Ammon's horn (tissue), 1 donor: ENCODE data around the gene GLIPR2.
"Not testable (repeated sequence)": the region's sequence is repeated elsewhere in the genome, so short reads cannot be mapped to it uniquely, and the experiment has no call there.

Experiments used
- DNase-seq: peaks from one replicate; pipeline ENCODE4 v3.0.0-alpha.2; 2016; ENCODE audit warnings: low spot score

Gene GLIPR2

DNA sequence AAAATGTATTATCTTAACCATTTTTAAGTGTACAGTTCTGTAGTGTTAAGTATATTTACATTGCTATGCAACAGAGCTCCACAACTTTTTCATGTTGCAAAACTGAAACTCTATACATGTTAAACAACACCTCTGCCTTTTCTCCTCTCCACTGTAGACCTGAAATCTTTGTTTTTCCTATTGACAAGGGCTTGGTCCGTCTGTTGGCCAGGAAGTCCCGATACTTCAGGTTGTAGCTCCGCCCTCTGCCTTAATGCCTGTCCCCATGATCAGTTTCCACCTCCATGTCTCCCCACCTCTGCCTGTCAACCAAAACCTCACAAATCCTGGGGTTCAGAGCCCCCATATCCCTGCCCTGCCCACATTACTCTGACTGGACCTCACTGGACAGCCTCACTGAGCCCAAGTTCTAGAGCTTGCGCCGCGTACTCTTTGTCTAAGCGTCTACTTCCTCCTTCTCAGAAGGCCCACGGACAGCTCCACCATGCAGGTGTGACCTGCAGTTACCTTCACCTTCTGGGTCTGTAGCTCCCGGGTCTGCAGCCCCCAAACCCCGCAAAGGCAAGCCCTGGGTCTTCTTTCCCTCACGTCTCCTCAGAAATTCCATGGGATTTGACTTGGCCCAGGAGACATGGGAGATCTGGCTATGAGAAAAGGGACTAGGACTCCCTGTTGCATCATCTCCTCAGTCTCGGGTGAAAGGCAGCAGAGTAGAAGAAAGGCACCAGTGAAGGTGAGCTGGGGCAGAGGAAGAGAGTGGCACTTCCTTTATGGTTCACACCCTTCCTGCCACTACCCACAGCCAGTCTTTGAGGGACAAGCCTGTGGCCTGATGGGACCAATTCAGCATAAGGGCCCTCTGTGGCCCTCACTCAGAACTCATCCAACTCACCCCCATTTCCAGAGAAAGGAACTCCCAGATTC is 8.0 kb downstream of the GLIPR2 start:
- DNase-seq: no peak

DNA sequence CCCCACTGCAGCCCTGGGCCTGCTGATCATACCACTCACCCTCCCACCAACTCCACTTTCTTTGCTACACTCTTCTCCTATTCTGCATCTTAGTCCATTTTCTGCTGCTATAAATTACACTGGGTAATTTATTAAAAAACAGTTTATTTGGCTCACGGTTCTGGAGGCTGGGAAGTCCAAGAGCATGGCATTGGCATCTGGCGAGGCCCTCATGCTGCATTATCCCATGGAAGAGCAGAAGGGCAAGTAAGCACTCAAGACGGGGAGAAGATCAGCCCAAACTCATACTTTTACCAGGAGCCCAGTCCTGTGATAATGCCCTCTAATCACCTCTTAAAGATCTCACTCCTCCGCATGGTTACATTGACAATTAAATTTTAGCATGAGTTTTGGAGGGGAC is 9.4 kb downstream of the GLIPR2 start:
- no peak for DNase-seq

DNA sequence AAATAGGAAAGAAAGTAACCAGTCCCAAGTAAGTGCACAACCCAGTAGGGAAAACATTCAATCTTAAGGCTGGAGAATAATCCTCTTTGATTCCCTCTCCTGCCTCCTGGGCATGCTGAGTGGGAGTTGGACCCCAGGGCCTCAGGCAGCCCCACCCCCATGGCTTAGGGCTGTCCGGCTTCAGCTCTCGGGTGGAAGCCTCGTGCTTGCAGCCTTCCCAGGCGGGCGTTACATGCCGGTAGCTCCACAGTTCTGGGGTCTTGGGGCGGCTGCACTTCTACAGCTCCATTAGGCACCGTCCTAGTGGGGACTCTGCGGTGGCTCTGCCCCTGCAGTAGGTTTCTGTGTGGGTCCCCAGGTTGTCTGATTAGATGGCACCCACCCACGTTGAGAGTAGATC is 10.1 kb downstream of the GLIPR2 start:
- DNase-seq: no peak

DNA sequence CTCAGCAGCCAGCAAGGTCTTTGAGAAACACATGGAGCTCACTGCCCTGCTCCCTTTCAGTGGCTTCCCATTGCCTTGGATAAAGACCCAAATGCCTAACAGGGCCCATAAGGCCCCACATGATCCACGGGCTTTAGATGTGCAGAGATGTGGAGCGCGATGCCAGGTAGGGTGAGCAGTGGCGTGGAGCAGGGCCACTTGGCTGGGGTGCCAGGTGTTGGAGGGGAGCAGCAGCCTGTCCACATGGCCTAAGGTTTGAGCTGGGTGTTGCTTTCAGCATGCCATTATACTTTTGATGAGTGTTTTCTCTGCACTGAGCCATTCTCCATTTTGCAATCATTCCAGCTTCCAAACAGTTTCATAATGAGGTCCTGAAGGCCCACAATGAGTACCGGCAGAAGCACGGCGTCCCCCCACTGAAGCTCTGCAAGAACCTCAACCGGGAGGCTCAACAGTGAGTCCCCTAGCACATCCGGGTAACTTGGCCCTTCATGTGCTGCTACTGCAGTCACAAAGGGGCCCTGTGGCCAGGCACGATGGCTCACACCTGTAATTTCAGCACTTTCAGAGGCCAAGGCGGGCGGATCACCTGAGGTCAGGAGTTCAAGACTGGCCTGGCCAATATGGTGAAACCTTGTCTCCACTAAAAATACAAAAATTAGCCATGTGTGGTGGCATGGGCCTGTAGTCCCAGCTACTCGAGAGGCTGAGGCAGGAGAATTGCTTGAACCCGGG is 11.1 kb downstream of the GLIPR2 start:
- DNase-seq: no peak

DNA sequence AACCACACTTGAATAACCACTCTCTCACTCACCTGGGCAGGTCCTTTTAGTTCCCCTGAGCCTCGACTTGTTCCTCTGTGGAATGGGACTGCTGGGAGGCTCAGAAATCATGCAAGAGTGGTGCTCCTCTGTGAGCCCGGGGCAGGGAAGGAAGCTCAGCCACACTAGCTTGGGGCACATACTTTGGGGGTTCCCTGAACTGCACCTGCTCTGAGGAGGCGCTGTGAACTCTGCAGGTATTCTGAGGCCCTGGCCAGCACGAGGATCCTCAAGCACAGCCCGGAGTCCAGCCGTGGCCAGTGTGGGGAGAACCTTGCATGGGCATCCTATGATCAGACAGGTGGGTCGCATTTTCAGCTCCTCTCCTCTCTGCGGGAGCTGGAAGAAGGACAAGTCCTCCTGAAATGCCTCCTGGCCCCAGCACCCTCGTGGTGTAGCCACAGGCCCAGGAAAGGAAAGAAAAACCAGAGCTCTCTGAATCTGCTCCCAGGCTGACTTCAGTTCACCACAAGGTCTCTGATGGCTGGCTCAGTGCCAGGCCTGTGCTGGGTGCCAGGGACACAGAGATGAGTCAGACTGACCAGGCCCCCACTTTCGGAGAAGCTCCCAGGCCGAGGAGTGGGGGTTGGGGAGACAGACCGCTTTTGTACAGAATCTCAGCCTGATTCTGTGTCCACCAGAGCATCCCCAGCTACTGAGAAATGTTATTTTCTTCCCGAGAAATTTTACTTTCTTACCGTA is 11.9 kb downstream of the GLIPR2 start:
- DNase-seq: peak; percentile 96

DNA sequence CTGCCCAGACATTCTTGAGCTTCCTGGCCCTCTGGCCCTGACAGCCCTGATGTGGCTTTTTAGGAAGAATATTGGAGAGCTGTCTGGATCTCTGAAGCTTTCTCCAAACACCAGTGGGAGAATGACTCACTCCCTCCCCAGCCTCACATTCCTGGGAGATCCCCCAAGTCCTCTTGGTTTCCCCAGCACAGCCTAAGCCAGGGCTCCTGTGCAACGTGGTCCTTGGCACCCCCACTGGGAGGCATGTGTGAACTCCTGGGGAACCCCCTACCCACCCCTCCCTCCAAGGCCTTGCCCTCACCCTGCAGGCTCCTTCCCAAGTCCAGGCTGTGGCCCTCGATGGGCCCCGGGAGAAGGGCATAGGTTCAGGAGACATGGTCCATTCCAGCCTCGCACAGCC is 12.7 kb downstream of the GLIPR2 start:
- no peak for DNase-seq

DNA sequence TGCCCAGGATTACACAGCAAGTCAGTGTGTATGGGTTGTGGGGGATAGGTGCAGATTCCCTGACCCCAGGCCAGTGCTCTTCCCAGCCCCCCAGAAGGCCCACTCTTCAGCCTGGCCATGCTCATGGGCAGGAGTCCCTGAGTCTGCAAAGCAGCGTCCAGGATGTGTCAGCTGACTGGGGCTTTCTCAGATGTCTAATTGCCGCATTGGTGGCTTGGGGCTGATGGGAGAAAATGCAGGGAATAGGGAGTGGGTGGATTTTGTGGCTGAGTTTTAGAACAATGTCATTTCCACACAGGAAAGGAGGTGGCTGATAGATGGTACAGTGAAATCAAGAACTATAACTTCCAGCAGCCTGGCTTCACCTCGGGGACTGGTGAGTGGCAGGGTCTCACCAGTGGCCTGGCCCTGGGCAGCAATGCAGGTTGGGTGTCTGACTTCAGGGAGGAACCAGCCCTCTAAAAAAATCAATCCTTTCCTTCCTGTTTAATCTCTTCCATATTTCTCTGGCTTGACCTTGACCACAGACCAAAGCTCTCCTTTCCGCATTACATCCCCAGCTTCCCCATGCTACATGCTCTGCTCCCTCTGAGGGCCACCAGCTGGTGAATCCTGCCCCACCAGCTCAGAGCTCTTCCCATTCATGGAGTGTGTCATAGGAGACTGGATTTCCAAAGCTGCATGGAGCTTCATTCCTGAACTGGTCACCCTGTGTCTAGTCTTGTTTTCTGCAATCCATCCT is 14.2 kb downstream of the GLIPR2 start:
- peak; percentile 43 for DNase-seq

DNA sequence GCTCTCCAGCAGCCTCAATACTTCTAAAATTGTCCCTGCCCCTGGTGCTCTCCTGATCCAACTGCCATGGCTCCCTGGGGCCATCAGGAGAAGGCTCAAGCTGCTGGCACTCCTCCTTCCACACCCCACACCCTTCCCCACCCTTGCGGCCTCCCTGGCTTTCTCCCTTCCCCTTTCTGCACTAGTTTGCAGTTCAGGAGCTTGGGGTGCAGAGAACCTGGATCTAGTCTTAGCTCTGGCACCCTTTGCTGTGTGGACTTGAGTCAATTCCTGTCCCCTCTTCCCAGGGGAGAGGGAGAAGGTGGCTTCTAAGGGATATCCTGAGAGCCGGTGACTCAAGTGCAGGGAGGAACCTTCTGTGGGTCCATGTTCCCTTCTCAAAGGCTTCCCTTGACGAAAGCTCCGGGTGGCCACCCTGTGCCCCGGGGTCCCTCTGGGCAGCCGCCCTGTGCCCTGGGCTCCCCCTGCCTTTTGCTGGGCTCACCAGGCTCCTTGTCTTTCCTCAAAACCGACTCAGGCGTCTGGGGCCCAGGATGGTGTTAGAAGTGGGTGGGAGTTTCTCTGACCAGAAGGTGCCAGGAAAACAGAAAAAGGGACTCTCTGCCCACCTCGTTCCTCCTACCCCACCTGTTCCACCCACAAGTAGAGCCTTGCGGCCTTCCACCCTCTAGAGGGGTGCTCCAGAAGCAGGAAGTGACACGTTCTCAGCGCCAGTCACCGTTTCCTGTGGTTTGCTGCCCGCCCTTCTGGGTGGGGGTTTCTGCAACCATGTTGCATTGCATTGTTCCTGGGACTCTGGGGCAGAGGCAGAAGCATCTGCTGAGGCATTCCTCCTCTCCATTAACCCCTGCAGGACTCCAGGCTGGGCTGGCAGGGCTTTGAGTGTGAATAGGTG is 15.0 kb downstream of the GLIPR2 start:
- peak; percentile 58 for DNase-seq

DNA sequence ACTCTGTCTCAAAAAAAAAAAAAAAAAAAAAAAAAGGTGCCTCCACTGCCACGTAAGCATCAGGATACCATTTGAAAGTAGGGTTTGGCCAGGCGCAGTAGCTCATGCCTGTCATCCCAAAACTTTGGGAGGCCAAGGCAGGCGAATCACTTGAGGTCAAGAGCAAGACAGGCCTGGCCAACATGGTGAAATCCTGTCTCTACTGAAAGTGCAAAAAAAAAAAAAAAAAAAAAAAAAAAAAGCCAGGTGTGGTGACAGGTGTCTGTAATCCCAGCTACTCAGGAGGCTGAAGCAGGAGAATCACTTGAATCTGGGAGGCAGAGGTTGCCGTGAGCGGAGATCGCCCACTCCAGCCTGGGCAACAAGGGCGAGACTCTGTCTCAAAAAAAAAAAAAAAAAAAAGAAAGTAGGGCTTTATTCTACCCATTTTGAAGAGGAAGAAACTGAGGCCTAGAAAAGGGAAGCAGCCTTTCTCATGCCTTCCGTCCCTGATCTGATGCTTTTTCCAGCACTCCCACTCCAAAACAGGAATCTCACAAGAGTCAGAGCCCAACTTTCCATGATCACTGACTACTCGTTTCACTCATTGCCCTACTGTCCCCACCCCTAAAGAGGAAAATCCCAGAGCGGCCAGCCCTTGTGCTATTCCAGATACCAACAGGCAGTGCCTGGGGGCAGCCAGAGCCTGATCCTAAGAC is 16.4 kb downstream of the GLIPR2 start:
- DNase-seq: no peak

DNA sequence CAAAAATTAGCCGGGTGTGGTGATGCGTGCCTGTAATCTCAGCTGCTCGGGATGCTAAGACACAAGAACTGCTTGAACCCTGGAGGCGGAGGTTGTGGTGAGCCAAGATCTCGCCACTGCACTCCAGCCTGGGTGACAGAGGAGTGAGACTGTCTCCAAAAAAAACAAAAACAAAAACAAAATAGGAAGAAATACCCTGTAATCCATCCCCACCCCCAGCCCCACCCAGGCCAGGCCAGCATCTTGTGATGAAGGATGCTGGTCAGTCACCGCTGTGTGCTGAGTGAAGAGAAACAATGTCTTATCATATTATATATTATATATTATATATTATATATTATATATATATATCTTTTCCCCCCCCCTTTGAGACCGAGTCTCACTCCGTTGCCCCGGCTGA is 17.2 kb downstream of the GLIPR2 start:
- no peak for DNase-seq

DNA sequence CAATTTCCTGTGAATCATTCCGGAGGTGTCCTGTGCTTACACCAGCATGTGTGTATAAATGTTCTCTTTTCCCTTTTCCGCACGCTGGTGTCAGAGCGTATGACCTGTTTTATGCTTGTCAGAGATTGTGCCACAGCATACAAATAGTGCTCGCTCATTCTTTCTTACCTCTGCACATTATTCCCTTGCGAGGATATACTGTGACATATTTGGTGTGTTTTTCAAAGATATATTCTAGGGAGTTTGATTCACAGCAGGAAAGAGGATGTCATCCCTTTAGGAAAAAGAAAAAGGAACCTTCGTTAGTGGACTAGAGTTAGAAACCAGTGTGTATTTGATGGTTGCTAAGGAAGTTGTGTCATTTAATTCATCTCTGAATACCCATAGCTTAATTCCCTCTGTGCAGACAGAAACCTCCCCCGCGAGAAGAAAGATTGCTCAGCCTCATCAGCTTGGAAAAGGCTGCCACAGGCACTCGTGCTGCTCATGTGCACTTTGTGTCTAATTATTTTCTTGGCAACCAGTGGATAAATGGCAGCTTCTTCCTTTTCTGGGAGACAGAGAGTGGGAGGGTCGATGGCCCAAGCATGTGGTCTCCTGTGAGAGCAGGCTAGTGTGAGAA is 17.9 kb downstream of the GLIPR2 start:
- peak; percentile 65 for DNase-seq

DNA sequence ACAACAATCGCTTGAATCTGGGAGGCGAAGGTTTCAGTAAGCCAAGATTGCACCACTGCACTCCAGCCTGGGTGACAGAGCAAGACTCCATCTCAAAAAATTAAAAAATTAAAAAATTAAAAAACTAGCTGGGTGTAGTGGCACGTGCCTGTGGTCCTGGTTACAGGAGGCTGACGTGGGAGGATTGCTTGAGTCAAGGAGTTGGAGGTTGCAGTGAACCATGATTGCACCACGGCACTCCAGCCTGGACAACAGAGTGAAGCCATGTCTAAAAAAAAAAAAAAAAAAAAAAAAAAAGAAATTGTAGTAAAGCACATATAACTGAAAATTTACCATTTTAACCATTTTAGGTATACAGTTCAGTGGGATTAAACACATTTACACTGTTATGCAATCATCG is 19.6 kb downstream of the GLIPR2 start:
- DNase-seq: no peak

DNA sequence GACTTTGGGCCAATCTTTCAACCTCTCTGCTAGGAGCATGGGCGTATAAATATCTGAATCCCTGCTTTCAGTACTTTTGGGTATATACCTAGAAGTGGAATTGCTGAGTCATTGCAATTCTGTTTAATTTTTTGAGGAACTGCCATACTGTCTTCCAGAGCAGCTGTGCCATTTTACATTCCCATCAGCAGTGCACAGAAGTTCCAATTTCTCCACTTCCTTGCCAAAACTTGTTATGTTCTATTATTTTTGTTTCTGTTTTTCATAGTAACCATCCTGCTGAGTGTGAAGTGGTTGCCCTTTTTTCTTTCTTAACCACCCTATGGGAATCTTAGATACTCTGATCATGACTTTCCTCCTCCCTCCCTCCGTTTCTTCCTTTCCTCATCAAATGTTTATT is 21.6 kb downstream of the GLIPR2 start:
- DNase-seq: no peak

DNA sequence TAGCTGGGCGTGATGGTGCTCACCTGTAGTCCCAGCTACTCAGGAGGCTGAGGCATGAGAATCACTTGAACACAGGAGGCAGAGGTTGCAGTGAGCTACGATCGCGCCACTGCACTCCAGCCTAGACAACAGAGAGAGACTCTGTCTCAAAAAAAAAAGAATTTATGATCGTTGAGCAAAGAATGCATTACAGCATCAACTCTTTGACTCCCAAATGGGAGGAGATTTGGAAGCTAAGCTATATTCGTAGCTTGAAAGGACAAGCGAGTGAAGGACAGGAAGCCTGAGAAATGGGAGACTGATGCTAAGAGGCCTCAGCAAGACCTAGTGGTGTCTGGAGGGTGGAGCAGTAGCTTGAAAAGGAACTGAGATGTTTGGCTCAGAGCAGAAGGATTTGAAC is 22.4 kb downstream of the GLIPR2 start:
- no peak for DNase-seq

DNA sequence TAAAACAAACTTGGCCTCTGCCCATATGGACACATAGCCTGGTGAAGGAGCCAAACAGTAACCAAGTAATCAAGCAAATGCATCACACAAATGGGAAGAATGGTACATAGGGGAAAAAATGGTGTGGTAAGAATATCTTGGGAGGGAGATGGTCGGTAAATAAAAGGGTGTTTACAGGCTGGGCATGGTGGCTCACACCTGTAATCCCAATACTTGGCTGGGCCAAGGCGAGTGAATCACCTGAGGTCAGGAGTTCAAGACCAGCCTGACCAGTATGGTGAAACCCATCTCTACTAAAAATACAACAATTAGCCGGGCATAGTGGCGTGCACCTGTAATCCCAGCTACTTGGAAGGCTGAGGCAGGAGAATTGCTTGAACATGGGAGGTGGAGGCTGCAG is 23.0 kb downstream of the GLIPR2 start:
- DNase-seq: not testable (repeated sequence)

DNA sequence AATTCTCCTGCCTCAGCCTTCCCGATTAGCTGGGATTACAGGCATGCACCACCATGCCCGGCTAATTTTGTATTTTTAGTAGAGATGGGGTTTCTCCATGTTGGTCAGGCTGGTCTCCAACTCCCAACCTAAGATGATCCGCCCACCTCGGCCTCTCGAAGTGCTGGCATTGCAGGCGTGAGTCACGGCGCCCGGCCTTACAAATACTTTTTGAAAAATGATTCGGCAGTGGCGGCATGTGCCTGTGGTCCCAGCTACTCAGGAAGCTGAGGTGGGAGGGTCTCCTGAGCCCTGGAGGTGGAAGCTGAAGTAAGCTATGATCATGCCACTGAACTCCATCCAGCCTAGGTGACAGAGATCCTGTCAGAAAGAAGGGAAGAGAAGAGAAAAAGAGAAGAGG is 23.6 kb downstream of the GLIPR2 start:
- DNase-seq: not testable (repeated sequence)

DNA sequence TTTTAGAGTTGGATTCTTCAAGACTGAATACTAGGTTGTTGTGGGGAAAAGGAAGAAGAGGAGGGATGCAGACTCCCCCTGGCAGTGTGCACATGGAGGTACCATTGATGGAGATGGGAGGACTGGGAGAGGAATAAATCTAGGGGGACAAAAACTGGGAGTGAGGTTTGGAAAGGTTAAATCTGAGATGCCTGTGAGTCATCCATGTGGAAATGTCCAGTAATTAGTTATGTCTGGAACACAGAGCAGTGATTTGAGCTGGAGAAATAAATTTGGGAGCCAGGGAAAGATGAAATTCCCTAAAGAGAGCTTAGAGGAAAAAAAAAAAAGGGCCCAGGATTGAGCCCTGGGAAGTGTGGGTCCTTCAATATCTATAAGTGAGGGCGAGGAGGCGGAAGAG is 24.7 kb downstream of the GLIPR2 start:
- no peak for DNase-seq

DNA sequence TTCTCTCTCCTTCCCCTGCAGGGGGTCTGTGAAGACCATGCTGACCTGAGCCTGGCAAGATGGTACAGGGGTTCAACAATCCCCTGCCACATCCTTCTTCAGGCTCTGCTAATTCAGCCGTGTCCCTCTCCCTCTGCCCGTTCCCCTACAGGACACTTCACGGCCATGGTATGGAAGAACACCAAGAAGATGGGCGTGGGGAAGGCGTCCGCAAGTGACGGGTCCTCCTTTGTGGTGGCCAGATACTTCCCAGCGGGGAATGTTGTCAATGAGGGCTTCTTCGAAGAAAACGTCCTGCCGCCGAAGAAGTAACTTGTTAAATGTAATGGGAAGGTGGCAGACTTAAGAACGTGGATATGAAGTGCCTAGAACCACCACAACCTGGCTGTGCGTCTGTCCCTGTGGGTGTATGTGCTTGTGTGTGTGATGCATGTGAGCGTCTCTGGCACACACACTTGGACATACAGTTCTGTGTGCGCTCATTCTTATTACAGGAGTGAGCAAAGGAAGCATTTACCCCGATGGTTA is 25.7 kb downstream of the GLIPR2 start:
- no peak for DNase-seq

DNA sequence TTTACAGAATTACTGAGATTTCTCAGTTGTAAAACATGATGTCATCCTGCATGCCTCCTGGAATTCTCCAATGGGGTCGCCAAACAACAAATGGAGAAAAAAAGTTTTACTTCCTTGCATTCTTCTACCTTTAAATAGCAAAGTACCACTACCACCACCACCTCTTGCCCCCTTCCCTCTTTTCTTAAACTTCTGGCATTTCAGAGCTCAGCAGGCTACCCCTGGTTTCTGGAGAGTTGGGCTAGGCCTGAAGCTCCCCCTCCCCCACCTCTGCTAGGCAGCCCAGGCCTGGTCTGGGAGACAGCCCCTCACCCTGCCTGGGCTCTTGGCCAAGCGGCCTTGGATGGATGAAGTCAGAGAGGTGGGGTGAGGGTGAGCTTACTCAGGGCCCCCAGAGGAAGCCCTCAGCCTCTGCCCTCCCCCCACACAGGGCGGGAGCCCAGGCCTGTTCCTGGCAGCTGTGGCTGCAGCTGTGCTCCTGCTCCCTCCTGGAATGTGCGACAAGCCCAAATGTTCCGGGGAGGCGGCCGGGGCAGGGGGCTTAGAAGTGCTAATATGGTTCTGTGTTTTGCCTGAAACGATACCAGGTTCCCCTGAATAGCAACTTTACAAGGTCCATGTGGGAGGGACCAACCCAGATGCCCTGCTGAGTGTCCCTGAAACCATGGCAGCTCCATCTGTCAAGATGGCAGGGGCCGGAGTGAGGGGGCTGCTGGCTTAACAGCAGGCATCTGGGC is 26.7 kb downstream of the GLIPR2 start:
- DNase-seq: peak; percentile 53
